Measurements from ENCODE around the gene ADAM15. TPM values are rescaled to one million over a fixed set of nuclear protein-coding genes. Genes with fewer than 3 reads are reported as not detected.

ADAM15 gene
- polyA plus RNA-seq, 1 donor from 2014 or later: 24.8 TPM

- Histone ChIP-seq H3K27me3 (ENCODE audit: insufficient read depth, low read depth, low read length) (no peaks in the 10 kb centered on the region), H3K4me2 (ENCODE audit: low read length) (no peak overlapping the region), H3K27ac (ENCODE audit: low read length) (no peak overlapping the region), H3K79me2 (replicated peaks; ENCODE audit: insufficient read depth, low read length) (no peaks in the 10 kb centered on the region), H3K9me2 (ENCODE audit: insufficient read depth, low read length) (no peaks in the 10 kb centered on the region), H4K20me1 (ENCODE audit: insufficient read depth) (no peaks in the 10 kb centered on the region), H3K9ac (ENCODE audit: low read length) (no peak overlapping the region), H3K4me3 (ENCODE audit: low read length) (no peak overlapping the region), H3K9me3 (ENCODE audit: low read length) (no peaks in the 10 kb centered on the region), H3F3A (ENCODE audit: insufficient read depth, low read length, poor library complexity, severe bottlenecking) (no peaks in the 10 kb centered on the region), H3K36me3 (ENCODE audit: insufficient read depth, low read length) (no peaks in the 10 kb centered on the region), H2AFZ (ENCODE audit: low read depth, low read length) (no peak overlapping the region)
- TF ChIP-seq MXI1 (conservative IDR thresholded peaks at IDR 0.05; ENCODE audit: poor library complexity, severe bottlenecking): no peak
- TF ChIP-seq REST (IDR thresholded peaks at IDR 0.05; ENCODE audit: borderline replicate concordance): no peak
- no peak for TF ChIP-seq RAD21 (conservative IDR thresholded peaks at IDR 0.05)
- no peak for TF ChIP-seq CTCF (IDR thresholded peaks at IDR 0.05; ENCODE audit: poor library complexity, severe bottlenecking)
- TF ChIP-seq POLR2AphosphoS5 (IDR thresholded peaks at IDR 0.05): no peak
- TF ChIP-seq EP300 (conservative IDR thresholded peaks at IDR 0.05; ENCODE audit: poor library complexity, severe bottlenecking): no peak
Observed at GRCh38 chr1:155092641-155093040, 41.5 kb downstream of the ADAM15 start.

GRCh38 chr1:155093911-155094621 is 43.0 kb downstream of the ADAM15 start:
- Histone ChIP-seq H3K4me2 (ENCODE audit: low read length) (no peak overlapping the region), H3K9ac (ENCODE audit: low read length) (no peak overlapping the region)

More at GRCh38 chr1:155093911-155094621, 43.0 kb downstream of the ADAM15 start:
- Histone ChIP-seq H3K27ac (ENCODE audit: low read length) (no peak overlapping the region), H3K9me2 (ENCODE audit: insufficient read depth, low read length) (no peaks in the 10 kb centered on the region), H2AFZ (ENCODE audit: low read depth, low read length) (no peak overlapping the region), H3K36me3 (ENCODE audit: insufficient read depth, low read length) (no peaks in the 10 kb centered on the region), H4K20me1 (ENCODE audit: insufficient read depth) (no peaks in the 10 kb centered on the region), H3K27me3 (ENCODE audit: insufficient read depth, low read depth, low read length) (no peaks in the 10 kb centered on the region), H3F3A (ENCODE audit: insufficient read depth, low read length, poor library complexity, severe bottlenecking) (no peaks in the 10 kb centered on the region), H3K4me3 (ENCODE audit: low read length) (no peak overlapping the region), H3K9me3 (ENCODE audit: low read length) (no peaks in the 10 kb centered on the region), H3K79me2 (replicated peaks; ENCODE audit: insufficient read depth, low read length) (no peaks in the 10 kb centered on the region)
- TF ChIP-seq REST (IDR thresholded peaks at IDR 0.05; ENCODE audit: borderline replicate concordance): no peak
- peak; percentile 61 for TF ChIP-seq CTCF (IDR thresholded peaks at IDR 0.05; ENCODE audit: poor library complexity, severe bottlenecking)
- no peak for TF ChIP-seq EP300 (conservative IDR thresholded peaks at IDR 0.05; ENCODE audit: poor library complexity, severe bottlenecking)
- TF ChIP-seq RAD21 (conservative IDR thresholded peaks at IDR 0.05): peak; percentile 55
- no peak for TF ChIP-seq TAF1 (IDR thresholded peaks at IDR 0.05; ENCODE audit: low read depth)
- TF ChIP-seq SMC3 (conservative IDR thresholded peaks at IDR 0.05; ENCODE audit: poor library complexity): peak; percentile 68
- no peak for TF ChIP-seq POLR2AphosphoS5 (IDR thresholded peaks at IDR 0.05)
- no peak for TF ChIP-seq MXI1 (conservative IDR thresholded peaks at IDR 0.05; ENCODE audit: poor library complexity, severe bottlenecking)
- TF ChIP-seq EZH2 (IDR thresholded peaks at IDR 0.05; ENCODE audit: borderline replicate concordance, insufficient read depth, low read length, poor library complexity, severe bottlenecking): no peak

Data from neural cell (in vitro differentiated cells).